HG03135 (cell line): ENCODE data around the gene INMT.
A peak's percentile ranks its signal among the peaks of the same experiment; 100 is the strongest.

Source experiments
- ATAC-seq: cut with Tn5 transposase; IDR thresholded peaks from one replicate; pipeline ENCODE4 v1.9.1; 2021; ENCODE audit warnings: mild to moderate bottlenecking, moderate library complexity; ENCODE audit not compliant: unreplicated experiment

INMT gene

DNA sequence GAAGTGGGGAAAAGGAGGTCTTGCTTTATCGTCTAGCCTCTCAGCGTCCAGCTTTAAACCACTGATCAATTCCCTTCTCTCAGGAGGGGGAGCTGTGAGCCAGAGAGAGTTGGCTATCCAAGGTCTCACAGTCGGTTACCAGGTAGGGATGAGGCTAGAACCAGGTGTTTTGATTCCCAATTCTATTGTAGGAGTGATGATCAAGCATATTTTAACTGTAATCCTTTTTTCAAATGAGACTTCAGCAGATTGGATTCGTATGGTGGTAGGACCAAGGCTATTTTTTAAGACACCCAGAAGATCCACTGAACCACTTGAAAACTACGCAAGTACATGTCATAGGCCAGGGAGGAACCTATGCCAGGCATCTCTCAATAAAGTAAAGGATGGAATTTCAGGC is 27.6 kb downstream of the INMT start:
- no peak for ATAC-seq

DNA sequence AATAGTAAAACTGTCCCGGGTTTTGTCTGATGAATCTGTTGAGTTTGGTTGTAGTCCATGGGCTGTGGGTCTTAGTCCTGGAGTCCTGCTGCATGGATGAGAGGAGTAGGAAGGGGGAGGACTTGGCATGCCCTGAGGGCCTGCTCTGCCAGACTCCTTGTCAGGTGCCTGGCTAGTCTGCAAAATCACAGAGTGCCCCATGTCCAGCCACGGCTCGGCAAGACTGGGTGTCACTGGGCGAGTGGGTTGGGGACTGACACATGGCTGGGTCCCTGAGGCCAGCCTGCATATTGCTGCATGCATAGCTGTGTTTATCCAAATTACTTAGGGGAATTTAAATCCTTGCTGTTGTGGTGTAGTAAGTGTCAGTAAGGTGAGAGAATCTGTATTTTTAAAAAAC is 29.0 kb downstream of the INMT start:
- no peak for ATAC-seq

DNA sequence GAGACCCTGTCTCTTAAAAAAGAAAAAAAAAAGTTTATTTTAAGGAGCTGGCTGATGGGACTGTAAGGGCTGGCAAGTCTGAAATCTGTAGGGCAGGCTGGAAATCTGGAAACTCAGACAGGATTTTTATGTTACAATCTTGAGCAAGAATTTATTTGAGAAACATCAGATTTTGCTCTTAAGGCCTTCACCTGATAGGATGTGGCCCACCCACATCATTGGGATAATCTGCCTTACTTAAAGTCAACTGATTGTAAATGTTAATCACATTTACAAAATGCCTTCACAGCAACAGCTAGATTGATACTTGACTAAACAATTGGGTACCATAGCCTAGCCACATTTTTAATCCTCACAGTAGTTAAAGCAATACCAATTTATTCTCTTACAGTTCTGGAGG is 30.8 kb downstream of the INMT start:
- no peak for ATAC-seq

DNA sequence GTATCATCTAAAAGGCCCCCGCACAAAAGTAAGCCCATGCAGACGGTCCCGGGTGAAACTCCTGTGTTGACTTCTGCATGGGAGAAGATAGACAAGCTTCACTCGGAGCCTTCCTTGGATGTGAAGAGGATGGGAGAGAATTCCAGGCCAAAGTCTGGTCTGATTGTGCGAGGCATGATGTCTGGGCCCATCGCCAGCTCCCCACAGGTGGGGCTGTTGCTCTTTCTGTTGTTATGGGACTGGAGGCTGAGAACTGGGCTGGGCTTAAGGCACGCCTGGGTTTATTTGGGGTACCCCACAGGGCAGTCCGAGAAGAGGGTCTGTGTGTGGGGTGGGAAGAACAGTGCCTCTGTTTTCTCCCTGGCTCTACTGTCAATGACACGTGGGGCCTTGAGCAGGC is 33.9 kb downstream of the INMT start:
- ATAC-seq = no peak

DNA sequence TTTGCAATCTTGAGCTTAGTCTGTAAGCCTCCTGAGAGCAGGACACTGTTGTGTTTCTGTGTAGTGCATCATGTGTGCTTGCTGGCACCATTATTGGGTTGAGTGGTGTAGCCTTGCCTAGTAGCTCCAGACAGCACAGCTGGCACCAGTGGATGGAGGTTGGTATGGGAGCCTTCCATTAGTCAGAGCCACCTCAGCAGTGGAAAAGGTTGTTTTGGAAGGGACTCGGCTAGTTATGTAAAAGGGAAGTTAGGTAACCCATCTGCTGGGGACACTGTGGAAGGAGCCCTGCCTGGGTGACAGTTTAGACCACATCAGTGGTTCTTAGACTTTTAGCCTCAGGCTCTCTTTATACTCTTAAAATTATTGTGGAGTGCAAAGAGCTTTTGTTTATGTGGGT is 35.6 kb downstream of the INMT start:
- ATAC-seq = no peak

DNA sequence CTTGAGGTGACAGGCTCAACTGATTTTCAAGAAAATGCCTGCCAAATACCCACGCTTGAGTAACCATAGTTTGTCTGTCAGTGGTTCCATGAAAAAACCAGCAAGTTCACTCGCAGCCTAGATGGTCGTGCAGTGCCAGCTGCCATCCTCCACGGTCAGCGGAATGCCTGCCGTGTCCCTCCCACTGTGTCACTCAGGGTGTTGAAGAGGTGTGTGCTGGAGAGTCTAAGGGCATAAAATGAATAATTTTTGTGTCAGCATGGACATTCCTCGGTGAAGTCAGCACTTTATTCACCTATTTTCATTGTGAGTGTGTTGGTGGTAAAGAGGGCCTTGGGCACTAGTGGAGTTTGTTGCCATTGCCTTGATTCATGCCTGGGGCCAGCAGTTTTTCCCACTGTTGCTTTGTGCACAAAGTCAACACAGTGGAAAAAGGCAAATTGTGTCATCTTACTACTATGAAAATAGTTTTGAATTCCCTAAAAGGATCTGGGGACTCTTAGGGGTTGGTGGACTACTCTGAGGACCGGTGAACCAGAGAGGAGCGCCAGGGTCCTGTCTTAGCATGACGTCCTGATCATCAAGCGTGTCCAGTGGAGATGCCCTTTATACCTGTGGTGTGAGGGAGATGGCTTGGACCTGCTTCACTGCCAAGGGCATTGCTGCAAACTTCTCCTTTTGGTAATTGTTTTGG is 36.9 kb downstream of the INMT start:
- no peak for ATAC-seq

DNA sequence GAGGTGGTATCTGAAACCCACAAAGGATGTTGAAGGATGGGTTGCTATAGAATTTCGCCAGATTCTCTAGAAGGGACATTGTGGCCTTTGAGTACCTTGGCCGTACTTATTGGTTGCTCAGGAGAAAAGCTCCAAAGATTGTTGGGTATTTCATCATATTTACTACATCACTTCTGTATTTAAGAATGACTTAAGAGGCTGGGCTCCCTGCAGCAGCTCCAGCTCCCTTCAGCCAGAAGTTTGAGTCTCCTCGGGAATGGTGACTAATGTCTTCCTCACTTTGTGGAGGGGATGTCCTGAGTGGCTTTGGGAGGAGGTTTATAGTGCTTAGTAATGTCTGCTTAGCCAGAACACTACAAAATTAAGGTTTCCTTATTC is 37.4 kb downstream of the INMT start:
- ATAC-seq = no peak

DNA sequence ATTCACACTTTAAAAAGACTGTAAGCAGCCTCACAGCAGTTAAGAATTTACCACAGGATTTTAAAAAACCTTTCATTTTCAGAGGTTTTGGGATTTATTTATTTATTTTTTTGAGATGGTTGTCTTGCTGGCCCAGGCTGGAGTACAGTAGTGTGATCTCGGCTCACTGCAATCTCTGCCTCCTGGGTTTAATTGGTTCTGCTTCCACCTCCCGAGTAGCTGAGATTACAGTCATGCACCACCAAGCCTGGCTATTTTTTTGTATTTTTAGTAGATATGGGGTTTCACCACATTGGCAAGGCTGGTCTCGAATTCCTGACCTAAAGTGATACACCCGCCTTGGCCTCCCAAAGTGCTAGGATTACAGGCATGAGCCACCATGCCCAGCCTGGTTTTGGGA is 38.4 kb downstream of the INMT start:
- ATAC-seq = no peak

DNA sequence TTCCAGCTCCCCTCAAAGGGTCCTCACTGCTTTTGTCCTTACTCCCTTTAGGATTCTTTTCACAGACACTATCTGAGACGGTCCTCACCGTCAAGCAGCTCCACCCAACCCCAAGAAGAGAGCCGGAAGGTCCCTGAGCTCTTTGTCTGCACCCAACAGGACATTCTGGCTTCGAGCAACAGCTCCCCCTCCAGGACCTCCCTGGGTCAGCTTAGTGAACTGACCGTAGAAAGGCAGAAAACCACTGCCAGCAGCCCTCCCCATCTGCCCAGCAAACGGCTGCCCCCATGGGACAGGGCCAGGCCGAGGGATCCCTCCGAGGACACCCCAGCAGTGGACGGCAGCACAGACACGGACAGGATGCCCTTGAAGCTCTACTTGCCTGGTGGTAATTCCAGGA is 39.2 kb downstream of the INMT start:
- no peak for ATAC-seq

DNA sequence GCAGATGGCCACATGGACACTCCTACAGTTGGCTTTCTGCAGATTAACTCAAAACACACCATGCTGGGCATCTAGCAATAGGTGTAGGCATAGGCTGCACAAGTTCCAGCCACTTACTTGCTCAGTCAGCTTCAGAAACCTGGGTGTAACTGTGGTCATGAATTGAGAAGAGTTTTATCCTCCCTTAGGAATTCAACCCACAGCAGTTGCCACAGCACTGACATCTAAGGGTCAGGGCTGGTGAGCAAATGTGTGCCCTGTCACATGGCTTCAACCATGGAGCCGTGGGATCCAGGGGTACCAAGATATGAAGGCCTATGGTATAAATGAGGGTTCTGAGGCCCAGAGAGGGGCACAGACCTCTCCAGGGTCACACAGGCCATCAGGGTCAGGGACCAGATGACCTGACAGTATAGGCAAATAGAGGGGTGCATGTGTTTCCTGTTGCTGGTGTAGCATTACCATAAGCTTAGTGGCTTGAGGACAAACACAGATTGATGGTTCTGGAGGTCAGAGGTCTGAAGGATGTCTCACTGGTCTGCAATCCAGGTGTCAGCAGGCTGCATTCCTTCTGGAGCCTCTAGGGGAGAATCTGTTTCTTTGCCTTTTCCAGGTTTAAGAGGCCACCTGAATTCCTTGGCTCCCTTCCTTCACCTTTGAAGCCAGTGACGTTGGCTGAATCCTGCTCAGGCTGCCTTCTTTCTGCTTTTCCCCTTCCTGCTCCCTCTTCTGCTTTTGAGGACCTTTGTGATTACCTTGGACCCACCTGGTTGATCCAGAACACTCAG is 43.4 kb downstream of the INMT start:
- no peak for ATAC-seq

DNA sequence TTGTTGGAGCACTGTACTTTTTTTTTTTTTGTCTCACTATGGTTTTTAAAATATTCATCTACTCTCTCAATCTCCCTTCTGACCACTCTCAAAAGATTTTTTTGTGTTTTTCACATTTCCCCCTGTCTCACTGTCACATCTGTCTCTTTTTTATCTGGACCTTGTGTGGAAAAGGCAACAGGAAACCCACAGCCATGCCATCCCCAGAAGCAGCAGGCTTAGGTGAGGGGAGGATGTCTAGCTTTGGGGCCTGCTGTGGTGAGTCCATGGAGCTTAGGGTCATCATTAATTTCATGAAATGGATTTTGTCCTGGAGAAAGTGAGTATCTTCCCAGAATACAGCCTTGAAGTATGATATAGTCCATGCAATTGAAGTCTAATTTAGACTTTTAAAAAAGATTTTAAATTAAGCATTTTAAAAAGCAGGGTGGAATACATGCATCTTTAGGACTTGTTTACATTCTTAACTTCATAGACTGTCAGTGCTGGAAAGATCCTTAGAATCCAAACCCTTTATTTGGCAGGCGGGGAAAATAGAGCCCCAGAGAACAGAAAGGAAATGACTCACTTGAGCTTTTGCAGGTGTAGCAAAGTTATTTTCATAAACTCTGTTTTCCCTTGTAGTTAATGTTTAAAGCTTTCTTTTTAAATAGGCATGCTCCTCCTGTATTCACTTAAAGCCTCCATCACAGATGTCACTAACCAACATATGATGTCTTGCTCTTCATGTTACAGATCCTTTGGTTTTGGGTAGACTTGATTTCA is 44.4 kb downstream of the INMT start:
- ATAC-seq = no peak

DNA sequence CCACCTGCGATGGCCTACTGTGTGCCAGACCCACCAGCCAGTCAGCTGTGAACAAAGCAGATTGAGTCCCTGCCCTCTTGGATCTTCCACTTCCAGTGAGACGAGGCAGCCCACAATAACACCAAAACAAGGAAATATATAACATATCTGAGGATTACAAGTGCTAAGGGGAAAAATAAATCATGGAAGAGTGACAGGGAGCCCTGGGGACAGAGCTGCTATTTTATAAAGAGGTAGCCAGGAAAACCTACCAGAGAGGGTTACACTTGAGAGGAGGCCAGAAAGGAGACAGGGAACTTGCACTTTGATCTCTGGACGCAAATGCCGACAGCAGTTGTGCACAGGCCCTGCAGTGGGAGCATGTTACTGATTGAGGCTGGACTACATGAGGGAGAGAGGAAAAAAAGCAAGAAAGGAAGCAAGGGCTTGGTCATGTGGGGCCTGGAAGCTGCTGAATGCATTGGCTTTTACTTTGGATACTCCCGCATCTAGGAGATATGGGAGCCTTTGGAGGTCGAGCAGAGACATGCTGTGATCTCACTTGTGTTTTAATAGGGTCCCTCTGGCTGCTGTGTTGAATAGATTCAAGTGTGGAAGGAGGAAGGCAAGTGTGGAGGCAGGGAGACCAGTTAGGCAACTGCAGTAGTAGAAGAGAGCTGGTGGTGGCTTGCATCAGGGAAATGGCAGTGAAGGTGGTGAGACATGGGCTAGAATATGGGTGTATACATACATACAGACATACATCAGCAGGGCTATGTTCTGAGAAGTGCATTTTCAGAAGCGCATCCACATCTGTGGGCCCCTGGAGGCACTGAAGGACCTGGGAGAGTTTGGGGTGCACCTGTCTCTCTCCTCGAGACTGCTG is 45.5 kb downstream of the INMT start:
- no peak for ATAC-seq

DNA sequence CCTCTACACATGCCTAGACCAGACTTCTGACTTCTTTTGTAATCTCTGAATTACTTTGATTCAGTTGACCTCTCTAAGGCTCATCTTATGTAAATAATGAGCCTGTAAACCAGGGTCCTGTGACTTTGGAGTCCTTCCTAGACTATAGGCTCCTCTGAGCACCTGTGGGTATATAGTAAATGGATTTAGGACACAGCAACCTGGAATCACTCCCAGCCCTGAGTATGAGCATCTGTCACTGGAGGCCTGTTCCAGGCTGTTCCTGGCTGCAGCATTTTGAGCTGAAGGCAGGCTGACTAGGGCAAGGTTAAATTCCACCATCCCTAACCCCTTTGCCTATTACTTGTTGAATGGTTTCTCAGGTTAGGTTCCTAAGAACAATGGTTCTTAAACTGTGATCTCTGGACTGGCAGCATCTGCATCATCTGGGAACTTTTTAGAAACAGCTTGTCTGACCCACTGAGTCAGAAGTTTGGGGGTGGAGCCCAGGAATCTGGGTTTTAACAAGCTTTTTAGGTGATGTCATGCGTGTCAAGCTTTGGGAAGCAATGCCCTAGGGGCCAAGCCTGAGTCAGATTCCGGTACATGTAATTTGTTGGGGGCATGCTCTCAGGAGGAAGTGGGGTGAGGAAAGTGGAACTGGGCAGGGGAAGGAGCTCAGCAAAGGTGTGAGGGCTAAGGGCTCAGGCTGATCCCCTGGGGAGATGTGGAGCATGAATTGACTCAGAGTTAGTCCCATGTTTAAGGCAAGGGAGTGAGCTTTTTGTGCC is 47.5 kb downstream of the INMT start:
- ATAC-seq = peak; percentile 71

DNA sequence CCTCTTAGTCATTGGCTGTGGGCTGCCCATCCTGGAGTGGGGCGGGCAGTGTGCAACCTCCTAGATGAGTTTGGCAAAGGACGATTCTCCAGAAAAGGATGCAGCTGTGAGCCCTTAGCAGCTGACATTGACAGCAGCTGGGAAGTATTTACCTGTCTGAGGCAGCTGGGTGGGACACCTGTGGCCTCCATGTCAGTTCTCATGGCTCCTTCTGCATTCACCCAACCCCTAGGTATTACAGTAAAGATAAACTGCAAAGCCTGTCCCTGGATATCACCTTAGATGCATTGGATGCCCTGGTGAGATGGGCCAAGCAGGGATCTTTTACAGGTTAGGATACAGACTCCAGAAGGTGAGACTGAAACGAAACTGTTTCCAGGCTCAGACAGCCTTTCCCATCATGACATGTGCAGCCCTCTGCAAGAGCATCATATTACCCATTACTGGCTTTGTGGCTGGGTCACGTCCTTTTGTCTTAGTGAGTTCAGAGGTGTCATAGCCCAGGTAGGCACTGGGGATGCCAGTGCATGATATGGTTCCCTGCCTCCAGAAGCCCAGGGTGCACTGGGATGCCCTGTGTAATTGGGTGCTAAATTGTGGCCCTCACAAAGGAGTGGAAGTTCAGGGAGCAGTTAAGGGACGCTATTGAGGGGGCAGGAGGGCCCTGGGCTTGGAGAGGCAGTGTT is 48.2 kb downstream of the INMT start:
- ATAC-seq = no peak

DNA sequence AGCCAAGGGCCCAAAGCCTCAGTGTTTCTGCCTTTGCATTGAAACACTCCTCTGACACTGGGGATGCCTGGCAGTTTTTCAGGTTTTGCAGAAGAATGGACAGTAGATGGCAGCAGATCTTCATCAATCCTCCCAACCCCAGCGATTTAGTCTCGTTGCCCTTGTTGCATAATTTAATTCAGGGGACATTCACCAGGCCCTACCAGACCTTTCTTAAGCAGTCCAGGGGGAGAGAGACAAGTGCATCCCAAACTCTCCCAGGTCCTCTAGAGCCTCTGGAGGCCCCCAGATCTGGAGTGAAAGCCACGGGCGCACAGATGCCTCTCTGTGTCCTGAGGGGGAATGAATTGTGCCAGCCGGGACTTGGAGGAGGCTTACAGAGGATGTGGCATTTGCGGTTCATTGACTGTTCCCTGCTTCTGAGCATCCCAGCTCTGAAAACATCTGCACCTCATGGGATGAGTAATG is 48.9 kb downstream of the INMT start:
- no peak for ATAC-seq

DNA sequence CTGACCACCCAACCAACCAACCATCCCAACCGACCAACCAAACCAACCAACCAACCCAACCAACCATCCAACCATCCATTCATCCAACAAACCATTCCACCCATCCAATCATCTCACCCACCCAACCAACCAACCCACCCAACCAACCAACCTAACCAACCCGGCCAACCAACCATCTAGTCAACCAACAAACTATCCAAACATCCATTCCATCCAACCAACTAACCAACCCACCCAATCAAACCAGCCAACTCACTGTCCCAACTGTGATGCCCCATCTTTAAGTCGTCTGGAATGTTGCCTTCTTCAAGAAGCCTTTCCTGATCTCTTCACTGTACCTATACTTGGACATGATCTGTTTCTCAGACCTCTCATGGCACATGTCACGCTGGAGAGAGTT is 50.9 kb downstream of the INMT start:
- no peak for ATAC-seq

DNA sequence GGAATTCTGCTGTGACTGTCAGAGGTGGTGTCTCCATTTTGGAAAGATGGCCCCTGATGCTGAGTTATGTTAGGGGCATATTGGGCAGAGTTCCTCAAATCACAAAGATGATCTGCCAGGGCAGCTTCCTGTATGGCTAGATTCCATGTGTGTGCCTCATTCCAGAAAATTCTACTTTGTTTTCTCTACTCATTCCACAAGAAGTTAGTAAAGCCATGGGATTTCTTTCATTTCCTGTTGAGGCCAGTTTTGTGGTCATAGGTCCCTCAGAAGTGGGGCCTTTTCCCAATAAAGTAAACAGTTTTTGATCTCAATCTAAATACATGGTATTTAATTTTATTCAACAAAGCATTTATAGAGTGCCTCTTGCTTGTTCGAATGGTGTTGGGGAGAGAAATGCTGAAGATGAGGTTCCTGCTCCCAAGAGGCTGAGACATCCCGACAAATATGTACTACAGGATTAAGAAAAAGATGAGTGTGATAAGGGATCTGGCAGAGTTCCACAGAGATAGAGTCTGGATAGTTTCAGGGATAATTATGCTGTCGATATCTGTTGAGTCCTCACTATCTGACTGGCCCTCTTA is 52.2 kb downstream of the INMT start:
- no peak for ATAC-seq

DNA sequence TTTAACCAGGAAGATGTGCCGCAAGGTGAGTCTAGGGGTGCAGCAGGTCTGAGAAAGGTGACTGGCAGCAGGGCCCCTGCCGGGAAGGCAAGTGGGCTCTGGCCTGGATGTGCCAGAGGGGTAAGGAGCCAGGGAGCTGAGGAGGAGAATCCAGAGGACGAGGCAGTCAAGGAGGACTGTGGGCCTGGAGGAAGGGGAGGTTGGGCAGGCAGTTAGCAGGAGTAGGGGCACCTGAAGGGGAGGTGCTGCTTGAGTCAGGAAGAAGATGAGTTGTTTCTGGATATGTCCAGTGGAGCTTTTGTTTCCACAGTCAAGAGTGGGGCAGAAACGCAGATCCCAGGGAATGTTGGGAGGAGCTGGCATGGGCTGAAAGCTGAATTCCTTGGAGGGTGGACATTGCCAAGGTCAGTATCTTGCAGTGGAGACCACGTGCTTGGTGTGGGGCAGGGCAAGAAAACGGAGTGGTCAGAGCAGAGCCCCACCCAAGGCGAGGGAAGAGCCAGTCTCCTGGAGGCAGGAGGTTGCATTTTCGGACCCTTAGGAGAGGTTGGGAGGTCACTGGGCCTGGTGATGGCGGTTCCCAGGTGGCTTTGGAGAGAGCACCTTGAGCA is 53.3 kb downstream of the INMT start:
- ATAC-seq = no peak

DNA sequence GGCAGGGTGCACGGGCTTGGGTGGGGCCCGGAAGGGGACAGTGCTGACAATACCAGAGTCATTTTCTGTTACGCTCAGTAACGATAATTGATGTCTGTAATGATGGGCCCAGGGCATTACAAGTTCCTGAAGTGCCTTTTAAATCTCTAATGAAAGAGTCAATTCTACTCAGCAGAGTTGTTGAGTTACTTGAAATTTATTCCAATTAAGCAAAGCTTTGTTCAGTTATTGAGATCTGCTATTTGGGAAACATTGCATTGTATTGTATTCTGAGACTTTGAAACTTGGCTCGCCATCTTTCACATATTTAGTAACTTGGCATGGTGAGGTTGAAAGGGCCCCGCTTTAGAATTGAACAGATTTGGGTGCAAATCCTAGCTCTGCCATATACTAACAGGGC is 54.0 kb downstream of the INMT start:
- no peak for ATAC-seq
